NCI-H1092 treated with DMSO at 0.1 percent for 48 hours (cell line): Measurements from ENCODE around the gene RPLP2.

Experiments
- DNase-seq: peaks from one replicate; lab custom pipeline; 2025; lab: John Stamatoyannopoulos, UW

Gene RPLP2

DNA sequence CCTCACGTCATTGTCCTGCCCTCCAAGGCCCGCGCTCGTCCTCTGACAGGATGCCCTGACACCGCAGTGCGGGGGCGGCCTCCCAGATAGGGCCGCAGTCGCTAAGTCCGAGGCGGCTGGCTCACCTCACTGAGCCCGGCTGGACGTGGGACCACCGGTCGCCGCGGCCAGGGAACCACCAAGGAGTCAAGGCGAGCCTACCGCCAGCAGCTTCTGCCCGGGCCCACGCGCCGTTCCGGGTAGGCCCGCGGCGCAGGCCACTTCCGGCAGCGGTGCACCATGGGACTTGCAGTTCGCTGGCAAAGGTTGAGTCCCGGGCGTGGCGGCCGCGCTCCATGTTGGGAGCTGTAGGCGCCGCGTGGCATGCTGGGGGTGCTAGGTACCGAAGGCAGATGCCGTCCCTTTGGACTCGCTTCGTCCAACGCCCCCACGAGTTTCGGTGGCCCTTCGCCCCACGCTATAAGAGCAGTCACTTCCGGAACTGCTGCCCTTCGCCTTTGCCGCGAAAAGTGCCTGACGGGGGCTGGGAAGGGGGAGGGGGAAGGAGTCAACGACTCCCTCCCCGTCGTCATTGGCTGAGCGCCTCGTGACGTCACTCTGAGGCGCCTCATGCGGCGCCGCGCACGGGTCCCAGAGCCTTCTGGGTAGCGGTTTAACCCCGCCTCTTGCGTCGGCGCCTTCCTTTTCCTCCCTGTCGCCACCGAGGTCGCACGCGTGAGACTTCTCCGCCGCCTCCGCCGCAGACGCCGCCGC is at the start of gene RPLP2:
TSS of gene RPLP2 (plus strand) at position 681 of the 753 bp plus-strand sequence. CDS start 268 bp downstream, outside the sequence.
- DNase-seq: peak; percentile 97

DNA sequence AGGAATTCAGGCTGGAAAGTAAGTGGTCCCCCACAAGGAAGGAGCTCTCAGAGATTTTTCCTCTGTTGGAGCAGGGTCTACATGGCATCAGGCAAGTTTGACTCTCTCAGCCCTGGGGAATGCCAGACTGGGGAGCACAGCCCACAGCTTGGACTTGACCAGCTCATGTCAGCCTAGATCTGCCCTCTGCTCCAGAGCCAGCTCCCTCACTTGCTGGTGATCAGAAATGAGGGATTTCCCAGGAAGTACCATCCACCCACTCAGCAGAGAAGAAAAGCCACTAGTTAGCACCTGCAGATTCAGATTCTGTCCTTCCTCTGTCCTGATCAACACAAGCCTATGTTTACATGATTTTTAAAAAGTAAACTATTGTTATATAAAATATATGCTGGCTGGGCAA is 49.5 kb upstream of the RPLP2 start:
- no peak for DNase-seq

DNA sequence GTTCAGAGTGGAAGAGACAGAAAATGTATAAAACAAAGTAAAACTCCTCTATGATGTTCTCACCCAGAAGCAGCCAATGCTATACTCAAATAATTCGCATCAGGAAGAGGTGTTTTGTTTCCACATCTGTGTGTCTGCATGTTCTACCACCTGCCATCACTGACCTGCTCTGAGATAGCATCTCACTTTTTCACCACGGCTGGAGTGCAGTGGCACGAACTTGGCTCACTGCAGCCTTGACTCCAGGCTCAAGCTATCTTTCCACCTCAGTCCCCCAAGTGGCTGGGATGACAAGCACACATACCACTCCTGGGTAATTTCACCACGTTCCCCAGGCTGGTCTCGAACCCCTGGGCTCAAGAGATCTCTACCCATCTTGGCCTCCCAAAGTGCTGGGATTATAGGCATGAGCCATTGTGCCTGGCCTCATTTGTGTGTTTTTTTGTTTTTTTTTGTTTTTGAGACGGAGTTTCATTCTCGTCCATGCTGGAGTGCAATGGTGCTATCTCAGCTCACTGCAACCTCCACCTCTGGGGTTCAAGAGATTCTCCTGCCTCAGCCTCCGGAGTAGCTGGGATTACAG is 48.1 kb upstream of the RPLP2 start:
- no peak for DNase-seq

DNA sequence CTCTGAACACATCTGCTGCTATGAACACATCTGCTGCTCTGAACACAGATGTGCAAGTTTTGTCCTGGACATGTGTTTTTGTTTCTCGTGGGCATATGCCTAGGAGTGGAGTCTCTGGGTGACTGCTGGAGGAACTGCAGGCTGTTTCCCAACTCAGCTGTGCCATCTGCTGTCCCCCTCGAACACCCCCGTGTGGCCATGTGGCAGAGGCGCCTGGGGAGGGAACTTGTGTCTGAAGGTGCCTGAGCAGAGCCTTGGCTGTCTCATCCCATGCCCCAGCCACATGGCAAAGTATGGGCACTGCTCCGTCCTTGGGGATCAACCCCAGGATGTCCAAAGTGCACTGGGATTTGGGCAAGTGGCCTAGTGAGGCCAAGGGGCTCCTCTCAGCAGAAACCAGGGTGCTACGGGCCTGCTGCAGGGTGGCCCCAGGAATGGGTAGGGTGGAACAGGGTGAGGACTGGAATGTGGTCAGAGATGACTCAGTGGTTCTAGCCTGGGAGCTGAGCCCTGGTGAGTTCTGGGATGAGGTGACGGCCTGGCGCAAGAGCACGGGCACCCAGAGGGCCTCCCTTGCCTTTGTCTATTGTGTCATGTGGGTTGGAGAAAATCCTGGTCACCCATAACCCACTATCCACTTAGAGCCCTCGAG is 47.2 kb upstream of the RPLP2 start:
- no peak for DNase-seq

DNA sequence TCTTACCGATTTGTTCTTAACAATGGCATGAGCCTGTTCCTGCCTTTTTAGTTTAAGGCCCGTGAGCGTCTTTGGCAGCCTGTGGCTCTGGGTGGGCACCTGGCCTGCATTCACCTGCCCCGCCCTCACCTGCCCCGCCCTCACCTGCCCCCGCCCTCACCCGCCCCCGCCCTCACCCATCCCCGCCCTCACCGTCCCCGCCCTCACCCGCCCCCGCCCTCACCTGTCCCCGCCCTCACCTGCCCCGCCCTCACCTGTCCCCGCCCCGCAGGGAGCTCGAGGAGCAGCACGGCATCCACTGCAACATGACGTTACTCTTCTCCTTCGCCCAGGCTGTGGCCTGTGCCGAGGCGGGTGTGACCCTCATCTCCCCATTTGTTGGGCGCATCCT is 46.7 kb upstream of the RPLP2 start:
- no peak for DNase-seq

DNA sequence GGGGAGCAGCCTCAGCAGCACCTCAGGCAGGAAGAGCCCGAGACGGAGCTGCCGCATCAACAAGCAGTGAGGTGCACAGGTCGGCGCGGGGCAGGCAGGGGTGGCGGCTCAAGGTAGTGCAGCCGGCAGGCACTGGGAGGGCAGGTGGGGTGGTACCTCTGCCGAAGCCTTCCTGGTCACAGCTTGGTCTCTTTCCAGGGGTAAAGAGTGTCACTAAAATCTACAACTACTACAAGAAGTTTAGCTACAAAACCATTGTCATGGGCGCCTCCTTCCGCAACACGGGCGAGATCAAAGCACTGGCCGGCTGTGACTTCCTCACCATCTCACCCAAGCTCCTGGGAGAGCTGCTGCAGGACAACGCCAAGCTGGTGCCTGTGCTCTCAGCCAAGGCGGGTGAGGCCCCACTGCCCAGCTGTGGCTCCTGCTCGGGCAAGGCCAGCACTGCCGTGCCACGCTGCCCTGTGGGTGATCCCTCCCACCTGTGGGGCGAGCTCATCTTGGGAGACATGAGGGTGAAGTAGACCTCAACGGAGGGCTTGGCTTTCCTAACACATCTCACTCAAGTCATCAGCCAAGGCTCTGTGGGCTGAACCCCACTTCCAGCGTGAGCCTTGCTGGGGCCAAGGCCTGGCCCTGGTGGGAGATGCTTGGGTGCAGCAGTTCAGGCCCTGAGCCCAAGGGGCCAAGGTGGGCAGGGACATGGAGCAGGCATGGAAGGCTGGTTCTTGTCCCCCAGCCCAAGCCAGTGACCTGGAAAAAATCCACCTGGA is 46.0 kb upstream of the RPLP2 start:
- DNase-seq: no peak

DNA sequence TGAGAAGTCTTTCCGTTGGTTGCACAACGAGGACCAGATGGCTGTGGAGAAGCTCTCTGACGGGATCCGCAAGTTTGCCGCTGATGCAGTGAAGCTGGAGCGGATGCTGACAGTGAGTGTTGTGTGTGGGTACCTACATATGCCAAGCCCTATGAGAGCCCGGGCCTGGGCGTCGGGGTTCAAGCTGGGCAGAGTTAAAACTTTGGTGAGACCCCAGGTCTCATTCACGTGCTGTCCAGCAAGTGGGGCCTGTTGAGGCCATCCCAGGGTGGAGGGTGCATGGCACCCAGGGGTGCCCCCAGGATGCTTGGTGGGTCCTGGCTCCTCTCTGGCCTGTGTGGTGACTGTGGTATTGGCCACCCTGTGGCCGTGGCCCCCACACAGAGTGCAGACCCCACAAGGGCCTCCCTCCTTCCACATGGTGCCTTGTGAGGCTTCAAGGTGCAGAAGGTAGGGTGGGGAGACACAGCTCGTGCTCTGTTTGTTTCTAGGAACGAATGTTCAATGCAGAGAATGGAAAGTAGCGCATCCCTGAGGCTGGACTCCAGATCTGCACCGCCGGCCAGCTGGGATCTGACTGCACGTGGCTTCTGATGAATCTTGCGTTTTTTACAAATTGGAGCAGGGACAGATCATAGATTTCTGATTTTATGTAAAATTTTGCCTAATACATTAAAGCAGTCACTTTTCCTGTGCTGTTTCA is 45.3 kb upstream of the RPLP2 start:
- no peak for DNase-seq

DNA sequence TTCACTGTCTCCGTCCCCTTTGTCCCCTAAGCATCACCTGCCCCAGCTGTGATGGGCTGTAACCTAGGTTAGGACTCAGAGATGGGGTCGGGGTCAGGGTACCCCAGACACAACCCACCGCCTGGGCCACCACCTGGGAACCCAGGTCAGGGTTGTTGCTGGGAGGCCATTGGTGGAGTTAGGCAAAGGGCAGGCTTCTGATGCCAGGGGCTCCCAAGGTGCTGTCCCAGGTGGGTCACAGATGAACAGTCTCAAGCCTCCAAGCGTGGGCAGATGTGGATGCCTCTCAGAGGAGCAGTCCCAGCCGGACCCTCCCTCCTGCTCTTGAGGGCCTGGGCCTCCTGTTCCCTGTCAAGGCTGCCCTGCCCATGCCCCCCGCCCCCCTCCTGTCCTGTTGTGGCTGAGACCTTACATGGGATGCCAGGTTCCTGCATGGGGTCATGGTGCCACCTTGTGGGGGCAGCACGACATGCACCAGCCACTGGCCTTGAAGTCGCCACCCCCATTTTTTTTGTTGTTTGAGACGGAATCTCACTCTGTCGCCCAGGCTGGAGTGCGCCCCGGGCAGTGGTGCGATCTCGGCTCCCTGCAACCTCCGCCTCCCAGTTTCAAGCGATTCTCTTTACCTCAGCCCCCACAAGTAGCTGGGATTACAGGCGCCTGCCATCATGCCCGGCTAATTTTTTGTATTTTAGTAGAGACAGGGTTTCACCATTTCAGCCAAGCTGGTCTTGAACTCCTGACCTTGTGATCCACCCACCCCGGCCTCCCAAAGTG is 44.6 kb upstream of the RPLP2 start:
- DNase-seq: no peak

DNA sequence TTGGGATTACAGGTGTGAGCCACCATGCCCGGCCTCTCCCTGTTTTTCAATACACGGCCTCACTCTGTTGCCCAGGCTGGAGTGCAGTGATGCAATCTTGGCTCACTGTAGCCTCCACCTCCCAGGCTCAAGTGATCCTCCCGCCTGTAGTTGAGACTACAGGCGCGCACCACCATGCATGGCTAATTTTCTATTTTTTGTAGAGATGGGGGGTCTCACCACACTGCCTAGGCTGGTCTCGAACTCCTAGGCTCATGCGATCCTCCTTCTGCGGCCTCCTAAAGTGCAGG is 44.0 kb upstream of the RPLP2 start:
- DNase-seq: no peak

DNA sequence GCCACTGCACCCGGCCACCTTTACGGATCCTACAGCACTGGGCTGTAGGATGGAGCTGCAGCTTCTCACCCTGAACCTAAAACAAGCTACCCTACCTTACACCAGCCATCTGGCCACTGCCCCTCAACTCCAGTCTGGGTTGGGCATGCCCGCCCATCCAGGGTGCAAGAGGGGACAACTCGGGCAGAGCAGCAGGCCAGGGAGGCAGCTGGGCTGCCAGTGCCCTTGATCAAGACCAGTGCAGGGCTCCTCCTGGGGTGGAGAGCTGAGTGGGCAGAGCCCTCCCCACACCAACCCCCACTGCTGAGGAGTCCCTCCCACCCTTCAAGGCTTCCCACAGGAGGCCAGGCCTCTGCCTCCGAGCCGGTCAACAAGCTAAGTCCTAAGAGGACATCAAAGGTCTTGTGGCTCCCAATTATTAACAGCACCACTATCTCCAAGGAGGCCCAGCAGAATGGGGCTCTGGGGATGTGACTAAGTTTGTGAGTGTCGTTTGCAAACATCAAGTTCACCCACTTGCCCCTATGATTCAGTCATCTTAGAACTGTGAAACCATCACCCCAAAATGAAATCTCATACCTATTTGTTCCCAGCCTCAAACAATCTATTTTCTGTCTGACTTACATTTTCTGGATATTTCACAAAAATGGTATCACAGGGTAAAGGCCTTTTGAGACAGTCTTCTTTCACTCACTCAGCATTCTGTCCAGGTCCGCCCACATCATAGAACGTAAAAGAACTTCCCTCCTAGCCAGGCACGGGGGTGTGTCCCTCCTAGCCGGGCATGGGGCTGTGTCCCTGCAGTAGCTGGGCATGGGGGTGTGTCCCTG is 43.4 kb upstream of the RPLP2 start:
- no peak for DNase-seq

DNA sequence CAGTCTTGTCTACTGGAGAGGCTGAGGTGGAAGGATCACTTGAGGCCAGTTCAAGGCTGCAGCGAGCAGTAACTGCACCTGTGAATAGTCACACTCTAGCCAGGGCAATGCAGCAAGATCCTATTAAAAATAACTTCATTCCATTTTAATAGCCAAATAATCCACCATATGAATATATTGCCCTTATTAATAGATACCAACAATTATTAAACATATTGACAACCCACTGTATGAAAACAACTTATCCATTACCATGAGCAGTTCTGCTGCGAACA is 42.9 kb upstream of the RPLP2 start:
- no peak for DNase-seq

DNA sequence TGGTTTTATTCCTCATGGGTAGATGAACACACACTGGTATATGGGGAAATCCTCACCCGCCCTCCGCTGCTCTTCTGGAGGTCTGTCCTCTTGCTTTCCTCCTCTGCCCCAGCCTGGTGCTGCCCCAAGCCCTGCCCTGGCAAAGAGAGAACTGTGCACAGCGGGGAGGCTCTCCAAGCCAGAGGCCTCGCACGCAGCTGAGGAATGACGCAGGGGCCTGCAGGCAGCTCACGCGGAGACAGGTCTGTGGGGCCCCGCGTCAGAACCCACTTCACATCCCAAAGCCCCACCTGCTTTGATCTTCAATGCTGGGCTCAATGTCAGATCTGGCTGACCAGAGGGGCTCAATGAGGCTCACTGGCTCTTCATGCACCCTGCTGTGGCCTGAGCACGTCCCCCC is 42.5 kb upstream of the RPLP2 start:
- no peak for DNase-seq

DNA sequence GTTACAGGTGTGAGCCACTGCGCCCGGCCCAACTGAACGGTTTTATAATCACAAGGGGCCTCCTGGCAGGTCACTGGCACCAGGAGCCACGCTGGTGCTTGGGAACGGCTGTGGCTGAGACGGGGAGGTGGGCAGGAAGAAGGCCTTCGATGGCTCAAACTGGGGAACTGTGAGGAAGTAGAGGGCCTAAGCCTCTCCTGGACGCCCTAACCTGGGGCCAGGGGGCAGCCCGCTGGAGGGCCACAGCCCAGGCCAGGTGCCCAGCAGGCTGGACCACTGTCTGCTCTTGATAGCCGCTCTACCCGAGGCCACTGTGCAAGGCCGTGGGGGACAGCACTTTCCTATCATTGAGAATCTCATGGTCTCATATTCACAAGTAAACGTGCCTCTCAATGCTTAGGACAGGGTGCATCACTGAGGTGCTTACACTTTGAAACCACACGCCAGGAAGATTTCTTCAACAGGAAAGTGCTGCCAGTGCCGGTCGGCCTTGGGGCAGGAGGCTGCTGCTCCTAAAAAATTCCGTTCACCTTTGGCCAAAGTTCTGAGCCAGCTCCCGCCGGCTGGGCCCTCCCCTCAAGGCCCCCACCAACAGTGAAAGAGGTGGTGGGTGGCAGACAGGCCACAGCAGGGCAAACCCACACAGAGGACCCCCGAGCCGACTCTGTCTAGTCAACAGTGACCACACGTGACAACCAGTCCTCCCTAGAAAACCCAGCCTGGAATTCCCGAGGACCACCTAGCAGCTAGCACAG is 39.7 kb upstream of the RPLP2 start:
- DNase-seq: no peak

DNA sequence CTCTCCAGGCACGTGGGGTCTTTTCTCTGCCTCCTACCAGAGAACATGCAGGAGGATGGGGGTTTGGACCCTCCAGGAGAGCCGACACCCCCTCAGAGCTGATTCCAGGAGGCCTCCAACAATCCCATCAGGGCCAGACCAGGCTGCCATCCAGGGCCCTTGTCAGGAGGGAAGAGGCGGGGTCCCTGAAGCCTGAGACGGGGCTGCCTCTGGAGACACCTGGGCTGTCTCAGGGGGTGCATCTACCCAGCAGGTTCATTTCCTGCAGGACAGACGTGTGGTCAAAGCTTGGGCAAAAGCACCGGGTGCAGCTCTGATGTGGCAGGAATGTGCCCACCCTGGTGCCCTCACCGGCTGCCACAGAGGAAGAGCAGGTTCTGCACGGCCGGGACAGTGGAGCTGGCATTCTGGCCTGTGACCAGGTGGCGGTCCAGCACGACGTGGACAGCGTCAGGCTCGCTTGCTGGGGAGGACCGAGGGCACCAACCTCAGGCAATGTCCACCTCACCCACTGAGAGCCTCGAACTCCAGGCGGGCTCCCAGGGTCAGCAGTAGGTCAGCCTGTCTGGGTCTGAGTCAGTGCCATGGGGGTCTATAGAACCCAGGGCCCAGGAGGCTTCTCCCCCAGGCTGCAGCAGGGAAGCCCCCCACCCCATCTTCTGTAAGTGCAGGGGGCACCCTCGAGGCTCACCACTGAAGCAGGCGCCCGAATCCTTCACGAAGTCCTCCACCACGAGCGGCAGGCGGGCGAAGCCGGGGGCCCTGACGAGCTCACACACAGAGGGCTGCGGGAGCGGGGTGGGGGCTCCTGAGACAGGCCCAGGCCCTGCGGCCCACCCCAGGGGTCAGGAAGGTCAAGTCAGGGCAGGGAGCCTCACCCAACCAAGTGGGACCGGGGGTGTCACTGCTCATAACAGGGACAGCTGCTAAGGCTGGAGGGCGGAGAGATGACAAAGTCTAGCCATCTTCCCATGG is 38.8 kb upstream of the RPLP2 start:
- no peak for DNase-seq

DNA sequence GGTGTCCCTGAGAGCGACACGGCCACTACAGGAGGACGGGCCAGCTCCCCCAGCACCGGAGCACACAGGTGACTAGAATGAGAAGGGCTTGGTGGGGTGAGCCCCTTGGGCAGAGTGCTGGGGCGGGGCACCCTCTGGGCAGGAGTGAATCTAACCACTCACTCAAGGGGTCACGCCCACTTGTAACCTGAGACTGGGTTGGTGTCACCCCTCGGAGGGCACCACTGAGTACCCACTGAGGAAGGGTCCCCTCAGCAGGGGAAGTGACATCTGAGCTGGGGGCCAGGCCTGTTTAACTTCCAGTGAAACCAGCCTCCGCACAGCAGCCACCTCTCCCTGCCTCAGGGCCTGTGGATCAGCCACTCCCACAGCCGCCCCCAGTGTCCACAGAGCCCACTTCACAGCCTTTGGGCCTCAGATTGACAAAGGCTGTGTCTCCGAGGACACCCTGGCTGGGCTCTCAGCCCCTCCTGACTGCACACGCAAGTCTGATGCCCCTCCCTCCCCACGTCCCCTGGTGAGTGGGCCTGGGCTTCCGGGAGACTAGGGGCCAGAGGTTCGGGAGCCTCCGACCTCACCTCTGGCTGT is 38.1 kb upstream of the RPLP2 start:
- no peak for DNase-seq

DNA sequence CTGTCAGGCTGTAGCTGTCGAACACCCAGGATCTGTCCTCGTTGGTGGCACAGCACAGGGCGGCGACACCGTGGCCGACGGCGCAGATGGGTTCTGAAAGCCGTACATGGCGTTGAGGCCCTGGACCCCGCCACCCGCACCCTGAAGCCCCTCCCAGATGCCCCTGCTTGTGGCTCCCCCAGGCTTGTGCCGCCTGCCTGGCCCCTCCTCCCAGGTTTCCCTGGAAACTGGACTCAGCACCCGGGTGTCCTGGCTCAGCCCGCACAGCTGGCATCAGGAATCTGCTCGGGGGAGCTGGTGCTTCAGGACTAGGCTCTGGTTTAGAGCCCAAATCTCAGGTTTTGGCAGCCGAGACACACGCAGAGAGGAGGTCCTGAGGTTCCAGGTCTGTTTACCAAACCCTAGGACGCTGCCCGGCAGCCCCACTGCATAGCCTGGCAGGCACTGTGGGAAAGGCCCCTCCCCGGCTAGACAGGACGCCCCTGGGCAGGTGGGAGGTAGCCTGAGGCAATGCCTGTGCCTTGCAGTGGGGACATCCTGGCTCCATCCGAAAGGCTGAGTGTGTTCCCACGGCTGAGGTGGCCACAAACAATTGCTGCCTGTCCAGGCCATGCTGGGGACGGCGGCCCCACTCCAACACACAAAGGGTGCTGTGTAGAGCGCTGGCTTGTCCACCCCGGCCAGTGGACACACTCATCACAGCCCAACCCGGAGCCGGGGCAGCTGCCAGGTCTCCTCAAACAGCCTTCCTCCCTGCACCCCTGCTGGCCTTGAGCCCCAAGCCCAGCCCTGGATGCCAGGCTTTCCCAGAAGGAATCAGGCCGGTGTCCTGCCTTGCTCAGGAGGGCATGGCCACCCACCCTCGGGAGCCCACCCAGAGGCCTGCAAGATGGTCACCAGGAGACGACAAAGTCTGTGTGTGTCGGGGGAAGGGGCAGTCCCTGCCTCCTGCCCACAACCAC is 37.1 kb upstream of the RPLP2 start:
- no peak for DNase-seq

DNA sequence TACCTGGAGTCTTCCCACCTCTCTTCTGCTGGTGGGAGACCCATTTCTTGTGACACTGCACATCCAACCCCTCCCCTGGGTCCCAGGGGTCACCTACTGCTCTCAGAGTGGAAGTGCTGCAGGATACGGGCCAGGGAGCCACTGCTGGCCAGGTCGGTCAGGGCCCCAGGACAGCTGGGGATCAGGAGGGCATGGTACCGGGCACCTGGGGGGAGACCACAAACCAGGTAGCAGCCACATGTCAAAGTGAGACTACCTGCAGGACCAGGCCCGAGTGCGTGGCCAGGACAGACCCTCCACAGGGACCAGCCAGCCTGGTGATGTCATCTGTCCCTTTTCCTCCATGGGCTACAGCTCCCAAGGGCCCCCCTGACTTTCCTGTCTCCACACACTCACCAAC is 36.3 kb upstream of the RPLP2 start:
- DNase-seq: no peak
